Measurements from ENCODE around the gene CD177. TPM values are rescaled to one million over a fixed set of nuclear protein-coding genes. Genes with fewer than 3 reads are reported as not detected.

The CD177 gene
- total and polyA plus RNA-seq, 4 donors: 0.38 to 33.4 (median 4.4) TPM

DNA sequence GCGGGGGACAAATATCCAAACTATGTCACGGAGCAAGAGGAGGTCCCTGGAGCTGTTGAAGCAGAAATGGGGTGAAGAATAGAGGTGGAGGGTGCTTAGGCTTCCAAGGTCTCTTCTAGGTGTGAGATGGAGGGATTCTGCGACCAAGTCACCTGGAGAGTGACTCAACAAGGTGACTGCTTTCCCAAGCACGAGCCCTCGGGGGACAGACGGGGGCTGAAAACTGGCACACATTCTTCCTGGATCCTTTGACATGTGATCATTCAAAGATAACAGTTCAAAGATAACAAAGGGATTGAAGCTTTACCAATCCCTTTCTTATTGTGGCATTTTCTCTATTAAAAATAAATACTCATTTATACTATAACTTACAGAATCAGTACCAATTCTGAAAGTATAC lies 59.0 kb downstream of the CD177 start:
- H3K27me3 ChIP-seq (ENCODE audit: control insufficient read depth in 4 of 4, insufficient read depth in 4 of 4, low read length in 3 of 4): no peaks in the 10 kb centered on the region
- H3K36me3 ChIP-seq (ENCODE audit: control insufficient read depth in 4 of 4, insufficient read depth in 3 of 4, low read depth in 1 of 4, low read length in 3 of 4): no peaks in the 10 kb centered on the region
- WGBS: 76% methylated on average over 6 of the region's 6 CpGs
- DNase-seq (ENCODE audit: low spot score): no peak
- H3K27ac ChIP-seq (ENCODE audit: low read depth in 1 of 2, low read length in 2 of 2): no peak overlapping the region
- H3K9ac ChIP-seq (ENCODE audit: low read depth in 1 of 2, low read length in 2 of 2): no peak overlapping the region
- H3K9me3 ChIP-seq (ENCODE audit: control insufficient read depth in 4 of 4, low read length in 3 of 4): no peaks in the 10 kb centered on the region
- no peak overlapping the region for H3K4me3 ChIP-seq (ENCODE audit: low read depth in 1 of 3, low read length in 3 of 3)
- no peak for TF ChIP-seq HNF4G (IDR thresholded peaks at IDR 0.05)
- TF ChIP-seq, protein P1, sequence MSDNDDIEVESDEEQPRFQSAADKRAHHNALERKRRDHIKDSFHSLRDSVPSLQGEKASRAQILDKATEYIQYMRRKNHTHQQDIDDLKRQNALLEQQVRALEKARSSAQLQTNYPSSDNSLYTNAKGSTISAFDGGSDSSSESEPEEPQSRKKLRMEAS (IDR thresholded peaks at IDR 0.05): no peak
- no peak for TF ChIP-seq GABPA (IDR thresholded peaks at IDR 0.05 in 1 of 2, conservative IDR thresholded peaks at IDR 0.05 in 1 of 2)
- no peak for TF ChIP-seq HNF4A (conservative IDR thresholded peaks at IDR 0.05)
- no peaks in the 10 kb centered on the region for H3K4me1 ChIP-seq (ENCODE audit: control insufficient read depth in 4 of 4, insufficient read depth in 4 of 4, low read length in 3 of 4)

Other genes starting within 250 kb of the CD177 start
- not detected for gene PSG5, start 167.2 kb upstream of the CD177 start, total RNA-seq
- gene PSG5, start 167.2 kb upstream of the CD177 start, polyA plus RNA-seq: not detected
- gene PSG4, start 148.0 kb upstream of the CD177 start, total RNA-seq: not detected
- gene PSG4, start 148.0 kb upstream of the CD177 start, polyA plus RNA-seq: not detected
- gene PSG9, start 84.2 kb upstream of the CD177 start, total RNA-seq: not detected
- not detected for gene PSG9, start 84.2 kb upstream of the CD177 start, polyA plus RNA-seq
- gene TEX101, start 61.2 kb downstream of the CD177 start, total RNA-seq: not detected
- not detected for gene TEX101, start 61.2 kb downstream of the CD177 start, polyA plus RNA-seq
- gene LYPD3, start 111.9 kb downstream of the CD177 start, total RNA-seq: under 1 TPM; 0.08 to 0.09 TPM
- under 1 TPM; 0.26 to 0.38 TPM for gene LYPD3, start 111.9 kb downstream of the CD177 start, polyA plus RNA-seq
- 10 to 100 TPM; 10.6 to 18.2 TPM for gene PHLDB3, start 151.1 kb downstream of the CD177 start, total RNA-seq
- gene PHLDB3, start 151.1 kb downstream of the CD177 start, polyA plus RNA-seq: 10 to 100 TPM; 10.7 to 12.7 TPM
- 10 to 100 TPM; 30.4 to 35.0 TPM for gene ETHE1, start 173.5 kb downstream of the CD177 start, total RNA-seq
- gene ETHE1, start 173.5 kb downstream of the CD177 start, polyA plus RNA-seq: 10 to 100 TPM; 34.0 to 45.1 TPM
- gene ZNF575, start 179.5 kb downstream of the CD177 start, total RNA-seq: under 1 TPM; 0.08 to 0.09 TPM
- 1 to 10 TPM in 1 of 2 donors, under 1 TPM in 1; 0.88 to 1.0 TPM for gene ZNF575, start 179.5 kb downstream of the CD177 start, polyA plus RNA-seq
- gene XRCC1, start 221.8 kb downstream of the CD177 start, total RNA-seq: 1 to 10 TPM; 3.6 to 9.8 TPM
- gene XRCC1, start 221.8 kb downstream of the CD177 start, polyA plus RNA-seq: 1 to 10 TPM; 4.5 to 5.2 TPM
- 1 to 10 TPM in 1 of 2 donors, under 1 TPM in 1; 0.42 to 4.3 TPM for gene PINLYP, start 222.1 kb downstream of the CD177 start, total RNA-seq
- under 1 TPM; 0.50 to 0.64 TPM for gene PINLYP, start 222.1 kb downstream of the CD177 start, polyA plus RNA-seq
- gene IRGQ, start 242.4 kb downstream of the CD177 start, total RNA-seq: 10 to 100 TPM in 1 of 2 donors, 1 to 10 TPM in 1; 6.4 to 15.5 TPM
- gene IRGQ, start 242.4 kb downstream of the CD177 start, polyA plus RNA-seq: 1 to 10 TPM; 2.8 to 4.0 TPM
- 1 to 10 TPM; 6.9 to 7.1 TPM for gene ZNF576, start 242.9 kb downstream of the CD177 start, total RNA-seq
- gene ZNF576, start 242.9 kb downstream of the CD177 start, polyA plus RNA-seq: 10 to 100 TPM; 14.7 to 14.9 TPM

Measured in liver (tissue), 9 donors.